GM18858 (cell line): ENCODE results near the gene ASIC2.

Experiments used
- ATAC-seq: cut with Tn5 transposase; IDR thresholded peaks from one replicate; pipeline ENCODE4 v1.9.1; 2021; ENCODE audit not compliant: unreplicated experiment

ASIC2 gene

DNA sequence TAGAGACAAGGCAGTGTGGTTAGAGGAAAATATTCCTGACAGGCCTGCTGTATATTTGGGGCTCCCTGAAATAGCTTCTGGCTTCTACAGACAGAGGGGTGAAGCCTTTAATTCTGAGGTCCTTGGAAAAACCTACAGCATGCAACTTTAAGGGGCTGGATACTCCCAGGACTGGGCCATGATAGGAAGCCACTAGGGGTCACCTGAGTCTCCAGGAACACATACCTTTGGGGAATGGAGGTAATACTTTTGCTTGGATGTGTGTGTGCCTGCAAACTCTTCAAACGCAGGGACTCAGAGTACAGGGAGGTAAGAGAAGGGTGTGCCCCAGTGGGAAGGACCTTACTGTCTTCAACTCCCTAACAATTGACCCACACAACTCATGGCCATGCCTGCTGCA is 4.1 kb downstream of the ASIC2 start:
- no peak for ATAC-seq

DNA sequence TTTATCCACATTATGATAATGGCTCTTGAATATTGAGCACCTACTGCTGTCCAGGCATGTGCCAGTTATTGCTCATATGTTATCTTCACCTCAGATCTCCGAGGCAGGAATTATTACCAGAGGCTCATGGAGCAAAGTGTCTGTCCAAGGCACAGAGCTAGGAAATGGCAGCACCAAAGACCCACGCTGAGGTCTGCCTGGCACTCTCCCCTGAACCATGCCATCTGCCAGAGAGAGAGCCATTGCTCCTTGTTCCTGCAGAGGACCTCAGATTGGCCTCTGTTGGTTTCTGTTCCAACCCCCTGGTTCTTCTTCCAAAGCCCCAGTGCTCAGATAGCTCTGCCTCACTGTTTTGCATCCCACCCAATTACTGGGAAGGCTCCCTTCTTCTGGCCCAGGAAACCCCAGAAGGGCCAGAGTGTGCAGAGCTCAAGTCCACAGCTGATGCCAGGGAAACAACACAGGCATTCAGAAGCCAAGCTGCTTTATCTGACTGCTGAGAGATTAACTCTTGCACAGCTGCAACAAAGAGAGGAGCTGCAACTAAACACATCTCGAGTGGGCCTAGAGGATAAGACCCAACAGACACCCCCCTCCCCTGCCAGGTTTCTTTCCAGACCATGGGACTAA is 5.9 kb downstream of the ASIC2 start:
- ATAC-seq, result no peak

DNA sequence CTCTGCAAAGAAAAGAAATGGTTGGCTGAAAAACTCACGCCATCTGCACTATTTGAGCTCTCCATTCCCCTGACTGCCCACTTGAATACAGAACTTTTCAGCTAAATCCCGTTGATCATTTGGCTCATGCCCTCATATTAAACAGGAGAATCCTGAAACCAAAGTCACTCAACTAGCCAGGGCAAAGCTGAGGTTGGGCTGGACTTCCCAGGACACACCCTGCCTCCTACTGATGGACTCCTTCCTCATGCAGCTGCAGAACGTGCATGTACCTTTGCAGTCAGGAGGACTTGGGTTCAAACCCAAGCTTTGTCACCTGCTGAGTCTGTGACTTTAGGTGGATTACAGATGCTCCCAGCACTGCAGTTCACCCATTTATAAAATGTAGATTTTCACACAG is 7.7 kb downstream of the ASIC2 start:
- ATAC-seq, result no peak

DNA sequence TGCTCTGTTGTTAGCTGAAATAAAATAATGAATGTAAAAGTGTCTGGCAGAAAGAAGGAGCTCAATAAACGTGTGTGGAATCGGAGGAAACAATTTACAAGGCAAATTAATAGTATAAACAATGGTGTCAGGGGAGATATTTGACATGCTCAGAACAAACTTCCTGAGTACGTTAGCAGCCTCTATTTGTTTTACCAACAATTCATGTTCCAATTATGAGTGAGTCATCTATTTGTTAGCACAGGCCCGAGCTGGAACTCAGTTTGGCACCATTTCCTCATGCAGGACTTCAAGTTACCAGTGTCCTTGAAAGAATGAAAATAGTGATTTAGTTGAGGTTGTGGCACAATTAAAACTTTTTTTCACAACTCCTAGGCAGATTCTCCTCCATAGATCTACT is 9.1 kb downstream of the ASIC2 start:
- ATAC-seq, result no peak

DNA sequence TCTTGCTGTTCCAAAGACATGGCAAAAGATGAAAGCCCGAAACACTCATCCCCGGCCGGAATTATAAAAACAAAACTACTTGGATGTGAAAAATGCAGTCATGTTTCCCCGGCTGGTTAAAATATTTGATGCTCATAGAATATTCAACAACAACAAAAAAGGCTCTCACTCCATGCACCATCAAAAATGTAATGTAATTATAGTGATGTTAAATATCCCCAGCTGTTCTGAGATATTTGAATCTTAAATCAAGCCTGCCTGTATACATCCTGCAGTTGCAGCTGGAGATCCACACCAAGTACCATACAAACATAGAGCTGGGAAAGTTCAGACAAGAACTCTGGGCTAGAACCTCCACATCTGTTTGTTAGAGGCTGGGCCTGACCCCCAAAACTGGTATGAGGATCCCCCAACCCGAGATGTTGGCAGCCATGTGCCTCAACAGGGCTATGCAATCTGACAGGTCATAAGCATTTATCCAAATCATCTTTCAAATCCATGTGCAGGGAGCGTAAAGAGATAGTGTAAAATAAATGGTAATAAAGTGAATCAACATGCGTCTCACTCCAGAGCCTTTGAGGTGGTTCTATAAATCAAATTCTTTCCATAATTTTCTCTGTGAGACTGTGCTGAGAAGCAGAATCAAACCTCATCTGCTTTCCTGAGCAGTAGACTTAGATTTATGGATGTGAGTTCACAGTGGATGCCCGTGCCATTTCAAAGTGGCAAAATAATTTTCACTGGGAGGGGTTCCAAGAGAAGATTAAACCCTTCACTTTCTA is 12.7 kb downstream of the ASIC2 start:
- no peak for ATAC-seq

DNA sequence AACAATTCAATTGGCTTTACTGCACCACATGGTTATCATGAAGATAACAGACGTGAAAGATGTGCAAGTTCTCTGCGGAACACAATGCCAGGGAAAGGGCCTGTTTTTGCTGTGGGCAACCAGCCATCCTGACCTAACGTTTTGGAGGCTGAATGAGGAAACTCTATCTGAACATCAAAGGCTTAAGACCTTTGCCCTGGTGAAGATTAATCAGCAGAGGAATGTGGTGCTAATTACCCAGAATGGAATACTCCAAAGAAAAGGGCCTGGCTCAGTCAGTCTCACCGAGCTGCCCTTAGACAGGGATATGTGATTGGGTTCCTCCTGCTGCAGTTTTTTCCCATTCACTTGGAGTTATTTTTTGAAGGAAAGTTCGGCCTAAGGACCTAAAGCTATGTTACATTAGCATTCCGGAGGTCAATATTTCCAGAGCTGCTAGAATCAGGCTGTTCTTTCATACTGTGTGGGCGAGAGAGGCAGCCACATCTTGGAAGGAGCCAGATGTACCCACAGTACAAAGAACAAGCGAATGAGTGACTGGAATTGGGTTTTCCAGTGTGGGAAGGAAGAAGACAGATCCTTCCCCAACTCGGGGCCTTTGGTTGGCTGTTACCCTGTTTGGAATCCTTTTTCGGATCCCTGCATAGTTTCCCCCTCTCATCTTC is 15.5 kb downstream of the ASIC2 start:
- no peak for ATAC-seq

DNA sequence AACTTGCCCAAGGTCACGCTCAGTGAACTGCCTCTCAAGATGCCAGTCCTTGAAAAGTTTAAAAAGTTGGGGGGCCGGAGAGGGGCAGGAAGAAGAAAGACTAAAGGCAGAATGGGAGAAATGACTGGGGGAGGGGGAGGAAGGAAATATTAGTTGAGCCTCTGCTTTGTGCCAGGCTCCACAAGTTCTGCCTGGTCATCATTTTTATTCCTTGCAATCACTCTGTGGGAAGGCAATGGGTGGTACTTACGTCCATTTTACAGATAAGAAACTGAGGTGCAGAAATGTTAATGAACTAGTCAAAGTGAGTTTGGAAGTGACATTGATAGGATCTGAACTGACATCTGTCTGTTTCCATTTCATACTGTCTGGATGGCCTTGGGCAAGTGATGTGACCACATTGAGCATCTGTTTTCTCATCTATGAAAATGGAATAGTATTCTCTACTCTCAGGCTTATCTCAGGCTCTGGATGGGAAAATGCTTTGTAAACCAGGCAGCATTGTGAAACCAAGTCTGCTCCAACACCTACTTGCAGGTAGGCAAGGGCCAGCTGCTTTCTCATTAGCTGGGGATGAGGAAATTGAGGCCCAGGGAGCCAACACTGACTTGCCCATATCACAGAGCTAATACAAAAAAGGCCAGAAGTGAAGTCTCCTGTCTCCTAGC is 19.2 kb downstream of the ASIC2 start:
- no peak for ATAC-seq

DNA sequence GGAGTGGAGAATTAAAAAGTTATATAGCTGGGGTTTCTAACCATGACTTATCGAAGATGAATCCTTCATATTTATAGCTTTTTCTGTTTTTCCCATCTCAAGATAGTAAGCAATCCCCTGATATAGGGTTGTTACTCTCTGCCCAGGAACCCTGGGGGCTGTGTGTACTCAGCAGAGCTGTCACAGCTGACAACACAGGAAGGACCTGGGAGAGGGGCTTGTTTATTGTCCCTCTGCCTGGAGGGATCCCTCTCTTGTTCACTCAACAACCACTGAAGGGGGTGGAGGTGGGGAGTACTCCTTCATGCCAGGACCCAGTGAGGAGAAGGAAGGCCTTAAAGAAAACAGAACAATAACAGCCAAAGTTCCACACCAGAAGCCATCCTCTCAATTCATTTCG is 19.8 kb downstream of the ASIC2 start:
- no peak for ATAC-seq

DNA sequence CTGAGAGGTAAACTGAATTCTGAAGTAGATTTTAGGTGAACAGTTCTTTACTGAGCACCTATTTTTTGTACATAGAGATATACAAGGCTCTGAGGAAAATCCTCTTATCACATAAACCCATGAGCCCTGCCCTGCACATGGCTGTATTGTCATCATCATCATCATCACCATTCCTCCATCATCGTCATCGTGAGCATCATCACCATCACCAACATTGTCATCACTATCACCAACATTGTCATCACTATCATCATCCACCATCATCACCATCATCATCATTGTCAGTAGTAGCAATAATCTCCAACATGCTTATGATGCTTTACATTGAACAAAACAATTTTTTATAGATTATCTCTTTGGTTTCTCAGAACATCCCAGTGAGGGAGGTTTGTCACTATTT is 20.7 kb downstream of the ASIC2 start:
- no peak for ATAC-seq

DNA sequence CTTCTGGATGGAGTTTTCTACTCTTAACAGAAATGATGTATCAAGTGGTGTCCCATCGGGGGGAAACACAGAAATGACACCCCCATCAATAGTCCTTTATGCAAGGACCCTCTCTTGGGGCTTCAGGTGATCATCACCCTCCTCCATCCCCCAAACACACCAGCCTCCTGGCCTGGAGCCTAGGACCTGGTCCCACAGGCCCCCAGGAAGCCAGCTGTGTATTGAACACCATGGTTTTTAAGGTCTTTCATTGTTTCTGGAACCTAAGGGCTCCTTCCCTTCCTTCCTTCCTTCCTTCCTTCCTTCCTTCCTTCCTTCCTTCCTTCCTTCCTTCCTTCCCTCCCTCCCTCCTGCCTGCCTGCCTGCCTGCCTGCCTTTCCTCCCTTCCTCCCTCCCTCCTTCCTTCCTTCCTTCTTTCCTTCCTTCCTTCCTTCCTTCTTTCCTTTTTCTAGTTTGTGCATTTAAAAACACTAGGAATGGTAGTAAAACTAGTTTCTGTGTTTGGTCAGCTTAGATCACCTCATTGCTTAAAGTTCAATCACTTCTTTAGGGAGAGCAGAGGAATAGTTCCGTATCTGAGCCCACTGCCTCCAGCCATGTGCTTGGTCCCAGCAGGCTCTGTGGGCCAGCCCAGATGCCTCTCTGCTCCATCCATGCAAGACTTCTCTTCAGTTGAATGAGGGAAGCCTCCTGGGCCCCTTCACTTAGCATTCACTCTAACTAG is 23.6 kb downstream of the ASIC2 start:
- ATAC-seq, result no peak

DNA sequence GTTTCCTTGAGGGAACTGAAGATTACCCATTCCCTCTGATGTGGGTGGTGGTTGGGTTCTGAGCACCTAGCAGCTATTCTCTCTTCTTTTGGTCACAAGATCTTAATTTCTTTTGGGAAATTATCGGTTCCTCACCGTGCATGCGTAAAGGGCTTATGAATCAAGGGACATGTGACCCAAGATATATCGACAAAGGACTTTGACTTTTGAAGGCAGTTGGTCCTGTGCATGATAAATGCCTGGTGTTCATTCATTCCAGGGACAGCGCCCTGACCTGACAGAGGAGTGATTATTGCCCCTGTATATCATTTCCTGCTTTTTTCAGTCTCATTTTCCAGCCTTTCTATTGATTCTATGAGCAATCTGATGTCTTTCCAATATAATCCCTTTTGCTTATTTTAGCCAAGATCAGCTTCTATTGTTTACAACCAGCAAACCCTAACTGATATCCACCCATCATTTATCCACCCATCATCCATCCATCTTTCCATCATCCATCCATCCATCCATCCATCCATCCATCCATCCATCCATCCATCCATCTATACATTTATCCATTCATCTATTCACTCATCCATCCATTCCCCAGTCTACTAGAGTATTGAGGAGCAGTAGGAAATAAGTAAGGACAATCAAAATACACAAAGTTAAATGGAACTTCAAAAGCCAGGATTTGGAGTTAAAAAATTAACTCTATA is 25.1 kb downstream of the ASIC2 start:
- ATAC-seq, result no peak

DNA sequence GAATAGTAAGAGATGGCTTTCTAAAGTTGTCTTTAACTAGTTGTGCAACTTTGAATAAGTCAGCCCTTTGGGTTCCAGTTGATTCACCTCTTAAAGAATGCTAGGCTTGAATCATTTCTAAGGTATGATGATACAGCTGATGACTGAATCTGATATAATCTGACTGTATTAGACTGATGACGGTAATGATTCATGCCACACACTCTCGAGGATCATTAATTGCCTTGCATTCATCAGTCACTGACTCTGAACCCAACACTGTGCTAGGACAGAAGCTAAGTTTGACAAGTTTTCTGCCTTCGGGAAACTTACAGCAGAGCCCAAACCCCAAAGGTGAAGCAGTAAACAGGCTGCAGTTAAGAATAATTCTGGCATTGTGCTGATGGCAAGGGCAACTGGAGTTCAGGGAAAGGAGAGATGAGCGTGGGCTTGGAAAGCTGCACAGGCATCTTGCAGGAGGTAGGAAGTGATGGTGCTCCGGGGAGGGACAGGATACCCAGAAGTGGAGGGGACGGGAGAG is 25.8 kb downstream of the ASIC2 start:
- ATAC-seq, result no peak

DNA sequence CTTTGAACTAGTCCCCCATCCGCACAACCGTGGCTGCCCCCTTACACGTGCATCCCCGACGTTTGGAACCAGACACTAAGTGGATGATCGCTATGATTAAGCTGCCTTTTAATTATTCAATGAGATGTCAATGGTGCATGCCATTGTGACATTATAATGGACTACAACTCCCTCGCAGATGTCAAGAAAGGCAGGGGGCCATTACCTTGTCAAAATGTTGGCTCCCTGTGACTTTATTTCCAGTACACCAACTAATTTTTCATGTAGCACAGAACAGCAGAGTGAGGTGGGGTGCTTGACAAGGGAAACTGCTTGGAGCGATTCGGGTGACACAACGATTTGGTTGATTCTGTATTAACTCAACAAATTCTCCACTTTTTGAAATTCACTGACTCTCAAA is 26.5 kb downstream of the ASIC2 start:
- ATAC-seq, result no peak

DNA sequence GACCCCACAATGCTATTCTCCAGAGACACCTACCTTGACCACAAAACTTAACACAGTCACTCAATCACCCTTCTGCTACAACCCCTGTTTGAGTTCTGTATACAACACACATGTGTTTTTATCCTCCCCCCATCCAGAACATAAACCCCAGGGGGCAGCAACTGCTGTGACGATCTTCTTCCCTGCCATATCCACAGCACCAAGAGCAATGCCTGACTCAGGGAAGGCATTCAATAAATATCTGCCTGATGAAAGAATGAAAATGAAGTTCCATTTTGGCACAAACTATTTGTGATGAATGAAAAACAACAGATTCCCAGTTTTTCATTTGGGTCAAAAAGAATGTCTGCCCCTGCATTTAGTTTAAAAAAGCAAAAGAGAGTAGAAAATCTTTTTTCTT is 27.0 kb downstream of the ASIC2 start:
- no peak for ATAC-seq

DNA sequence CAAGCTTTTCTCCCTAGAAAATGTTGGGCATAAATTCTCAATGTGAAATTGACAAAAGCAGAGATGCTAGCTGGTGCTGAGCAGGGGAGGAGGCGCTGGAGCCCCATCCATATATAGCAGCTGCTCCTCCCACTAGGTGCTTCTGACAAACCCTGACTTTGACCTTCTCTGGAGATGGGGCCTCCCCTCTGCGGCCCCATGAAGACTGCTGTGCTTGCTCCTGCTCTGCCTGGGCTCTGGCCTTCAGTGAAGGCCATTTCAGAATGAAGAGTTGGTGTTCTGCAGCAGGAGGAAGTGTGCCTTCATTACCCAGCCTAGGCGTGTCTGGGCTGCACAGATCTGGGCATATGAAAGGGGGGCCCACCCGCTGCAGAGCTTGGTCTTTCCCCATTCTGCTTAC is 29.7 kb downstream of the ASIC2 start:
- ATAC-seq, result no peak

DNA sequence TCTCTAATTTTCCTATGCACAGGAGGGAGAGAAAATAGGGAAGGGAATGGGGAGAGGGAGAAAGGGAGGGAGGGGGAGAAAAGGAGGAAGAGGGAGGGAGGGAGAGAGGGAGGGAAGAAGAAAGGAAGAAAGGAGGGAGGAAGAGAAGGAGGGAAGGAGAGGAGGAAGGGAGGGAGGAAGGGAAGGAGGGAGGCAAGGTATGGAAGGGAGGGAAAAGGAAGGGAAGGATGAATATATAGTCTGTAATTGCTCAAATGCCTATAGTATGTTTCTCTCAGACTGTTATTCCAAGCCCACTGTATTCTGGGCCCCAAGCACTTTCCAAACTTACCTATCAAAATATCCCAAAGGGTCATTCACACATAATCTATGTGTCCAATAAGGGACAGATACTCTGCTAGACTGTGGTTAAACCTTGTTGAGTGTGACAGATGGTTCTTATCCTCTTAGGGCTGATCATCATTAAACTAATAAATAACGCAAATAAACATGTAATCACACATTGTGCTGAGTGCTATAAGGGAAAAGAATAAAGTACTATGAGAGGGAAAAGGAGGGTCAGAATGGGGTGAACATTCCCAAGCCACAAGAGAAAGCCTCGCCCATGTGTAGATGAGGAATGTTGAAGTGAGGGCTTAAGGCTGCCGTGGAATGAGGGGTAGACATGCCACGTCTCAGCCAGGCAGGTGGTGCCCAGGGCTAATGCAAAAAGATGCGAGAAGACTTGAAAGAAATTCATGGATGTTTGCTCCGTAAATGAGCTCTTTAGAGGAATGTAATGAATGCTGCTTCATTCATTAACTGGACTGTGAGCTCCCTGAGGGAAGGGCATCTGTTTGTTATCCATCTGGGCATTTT is 30.6 kb downstream of the ASIC2 start:
- no peak for ATAC-seq

DNA sequence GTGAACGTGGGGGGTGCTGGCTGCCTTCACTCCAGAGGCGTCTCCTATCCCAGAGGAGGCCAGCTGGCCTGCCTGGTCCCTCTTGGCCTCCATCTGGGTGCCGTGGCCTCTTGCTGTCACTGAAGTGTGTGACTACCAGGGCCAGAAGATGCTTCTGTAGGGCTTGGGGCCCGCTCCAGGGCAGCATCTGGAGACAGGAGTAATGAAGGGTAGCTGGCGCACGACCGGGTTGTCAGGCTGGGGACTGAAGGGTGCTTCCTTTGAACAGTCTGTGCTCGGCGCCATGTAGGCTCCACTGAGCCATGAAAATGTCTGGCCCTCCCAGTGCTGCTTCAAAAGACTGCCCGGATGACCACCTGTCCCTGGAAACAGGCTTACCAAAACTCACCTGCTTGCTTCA is 31.3 kb downstream of the ASIC2 start:
- no peak for ATAC-seq

DNA sequence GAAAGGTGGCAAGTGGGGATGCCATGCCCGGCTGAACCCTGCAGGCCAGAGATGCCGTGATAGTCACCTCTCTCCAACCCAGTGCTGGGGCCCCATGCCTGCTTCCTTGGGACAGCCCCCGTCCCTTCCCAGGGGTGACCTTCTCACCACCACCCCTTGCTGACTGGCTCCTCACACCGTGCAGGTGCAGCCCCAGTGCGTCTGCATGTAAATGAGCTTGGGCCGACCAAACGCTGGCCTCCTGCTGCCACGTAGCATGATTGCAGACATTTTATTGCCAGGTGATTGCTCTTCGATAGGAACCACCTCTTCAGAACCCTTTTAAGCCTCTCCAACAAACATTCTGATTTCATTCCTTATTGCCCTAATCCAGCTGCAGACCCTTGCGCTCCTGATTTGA is 32.5 kb downstream of the ASIC2 start:
- ATAC-seq, result no peak

DNA sequence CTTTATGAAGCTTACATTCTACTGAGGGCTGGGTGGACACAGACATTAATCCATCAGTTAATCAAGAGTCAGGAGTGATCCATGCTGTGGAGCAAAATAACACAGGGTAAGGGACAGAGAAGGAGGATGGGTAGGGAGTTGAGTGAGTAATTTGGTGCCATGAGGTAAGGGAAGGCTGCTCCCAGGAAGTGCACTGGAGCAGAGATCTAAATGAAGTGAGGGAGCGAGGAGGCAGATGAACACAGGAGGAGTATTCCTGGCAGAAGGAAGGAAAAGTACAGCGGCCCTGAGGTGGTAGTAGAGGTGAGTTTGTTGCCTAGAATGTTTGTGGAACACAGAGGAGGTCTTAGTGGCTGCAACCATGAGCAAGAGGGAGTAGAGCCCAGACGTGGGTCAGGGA is 34.8 kb downstream of the ASIC2 start:
- ATAC-seq, result no peak
